Mesenchymal stem cell (in vitro differentiated cells and primary cell): ENCODE data around the gene PIGX.
"Not testable (repeated sequence)": the region's sequence is repeated elsewhere in the genome, so short reads cannot be mapped to it uniquely, and the experiment has no call there.

ENCODE experiments used
- DNase-seq: peaks from one replicate; pipeline ENCODE4 v3.0.0-alpha.2; 2013
- H2AFZ ChIP-seq: one replicate; pipeline ENCODE4 v1.6.1; 2013; ENCODE audit warnings: low read depth, mild to moderate bottlenecking, control low read depth, inconsistent platforms, low read length, moderate library complexity
- H2AK5ac ChIP-seq: 2 replicates; pipeline ENCODE4 v1.6.1; 2013; ENCODE audit warnings: low read length, moderate library complexity, mild to moderate bottlenecking, inconsistent platforms; ENCODE audit not compliant: severe bottlenecking
- H2BK120ac ChIP-seq: one replicate; pipeline ENCODE4 v1.6.1; 2013; ENCODE audit warnings: low read depth, mild to moderate bottlenecking, inconsistent platforms, low read length, moderate library complexity
- H2BK12ac ChIP-seq, 2 experiments: one replicate each; pipeline ENCODE4 v1.6.1; 2013; ENCODE audit warnings: inconsistent platforms in 2 of 2, low read length in 2 of 2, mild to moderate bottlenecking in 2 of 2, moderate library complexity in 2 of 2, control low read depth in 1 of 2
- H2BK15ac ChIP-seq: one replicate; pipeline ENCODE4 v1.6.1; 2013; ENCODE audit warnings: mild to moderate bottlenecking, low read depth, inconsistent platforms; ENCODE audit not compliant: poor library complexity, severe bottlenecking
- H2BK5ac ChIP-seq: 2 replicates; pipeline ENCODE4 v1.6.1; 2013; ENCODE audit warnings: low read depth, mild to moderate bottlenecking, low read length, control low read depth, inconsistent platforms; ENCODE audit not compliant: poor library complexity, severe bottlenecking
- H3K14ac ChIP-seq, 2 experiments: one replicate each; pipeline ENCODE4 v1.6.1; 2013; ENCODE audit warnings: inconsistent platforms in 2 of 2, low read length in 2 of 2, control low read depth in 1 of 2, mild to moderate bottlenecking in 1 of 2, moderate library complexity in 1 of 2
- H3K18ac ChIP-seq, 2 experiments: one replicate each; pipeline ENCODE4 v1.6.1; 2013; ENCODE audit warnings: inconsistent platforms in 2 of 2, low read length in 2 of 2, control low read depth in 1 of 2, low read depth in 1 of 2, mild to moderate bottlenecking in 1 of 2
- H3K23ac ChIP-seq, 2 experiments: one replicate each; pipeline ENCODE4 v1.6.1; 2013; ENCODE audit warnings: inconsistent platforms in 2 of 2, low read length in 2 of 2, mild to moderate bottlenecking in 2 of 2, moderate library complexity in 2 of 2, control low read depth in 1 of 2
- H3K27ac ChIP-seq: 2 replicates; pipeline ENCODE4 v1.5.1; 2013; ENCODE audit warnings: mild to moderate bottlenecking, moderate library complexity, low read length, control low read depth, inconsistent platforms; ENCODE audit not compliant: poor library complexity, severe bottlenecking
- H3K27me3 ChIP-seq, 2 experiments: 2 replicates each; pipeline versions ENCODE4 v1.6.1 to v1.7.0; 2013; ENCODE audit warnings: low read length in 2 of 2, mild to moderate bottlenecking in 2 of 2, moderate library complexity in 2 of 2, control low read depth in 1 of 2, inconsistent platforms in 1 of 2; ENCODE audit not compliant: control insufficient read depth in 1 of 2, insufficient read depth in 1 of 2
- H3K36me3 ChIP-seq, 2 experiments: 2 replicates each; pipeline versions ENCODE4 v1.6.1 to v1.7.0; 2013; ENCODE audit warnings: low read length in 2 of 2, control low read depth in 1 of 2, inconsistent platforms in 1 of 2, low read depth in 1 of 2, mild to moderate bottlenecking in 1 of 2; ENCODE audit not compliant: insufficient read depth in 2 of 2, control insufficient read depth in 1 of 2
- H3K4ac ChIP-seq, 2 experiments: one replicate each; pipeline ENCODE4 v1.6.1; 2013; ENCODE audit warnings: inconsistent platforms in 2 of 2, low read length in 2 of 2, mild to moderate bottlenecking in 2 of 2, moderate library complexity in 2 of 2, control low read depth in 1 of 2, low read depth in 1 of 2
- H3K4me1 ChIP-seq: 2 replicates; pipeline ENCODE4 v1.6.1; 2013; ENCODE audit warnings: low read depth, low read length, control low read depth; ENCODE audit not compliant: control insufficient read depth, insufficient read depth
- H3K4me2 ChIP-seq: 2 replicates; pipeline ENCODE4 v1.6.1; 2013; ENCODE audit warnings: low read length, mild to moderate bottlenecking, inconsistent platforms; ENCODE audit not compliant: poor library complexity, severe bottlenecking
- H3K4me3 ChIP-seq, 2 experiments: 2 replicates each; pipeline versions ENCODE4 v1.5.1 to v1.7.0; 2013; ENCODE audit warnings: low read length in 2 of 2, mild to moderate bottlenecking in 2 of 2, control low read depth in 1 of 2, low read depth in 1 of 2; ENCODE audit not compliant: insufficient read depth in 1 of 2
- H3K79me1 ChIP-seq: replicated peaks from 2 replicates; pipeline ENCODE4 v1.6.1; 2013; ENCODE audit warnings: mild to moderate bottlenecking, control low read depth, low read length, inconsistent platforms; ENCODE audit not compliant: poor library complexity, severe bottlenecking
- H3K9ac ChIP-seq: 2 replicates; pipeline ENCODE4 v1.7.0; 2013; ENCODE audit warnings: mild to moderate bottlenecking, low read length, moderate library complexity
- H3K9me3 ChIP-seq: 2 replicates; pipeline ENCODE4 v1.7.0; 2013; ENCODE audit warnings: mild to moderate bottlenecking, low read length; ENCODE audit not compliant: control insufficient read depth
- H4K8ac ChIP-seq: one replicate; pipeline ENCODE4 v1.6.1; 2013; ENCODE audit warnings: inconsistent platforms, mild to moderate bottlenecking, low read length, moderate library complexity
- H4K91ac ChIP-seq: one replicate; pipeline ENCODE4 v1.6.1; 2013; ENCODE audit warnings: mild to moderate bottlenecking, low read length, inconsistent platforms
- WGBS: methylation state at CpG from one replicate; pipeline ENCODE4 v1.1.7; 2013; ENCODE audit warnings: mixed read lengths; 5-methylcytosine and 5-hydroxymethylcytosine counted together

PIGX gene

DNA sequence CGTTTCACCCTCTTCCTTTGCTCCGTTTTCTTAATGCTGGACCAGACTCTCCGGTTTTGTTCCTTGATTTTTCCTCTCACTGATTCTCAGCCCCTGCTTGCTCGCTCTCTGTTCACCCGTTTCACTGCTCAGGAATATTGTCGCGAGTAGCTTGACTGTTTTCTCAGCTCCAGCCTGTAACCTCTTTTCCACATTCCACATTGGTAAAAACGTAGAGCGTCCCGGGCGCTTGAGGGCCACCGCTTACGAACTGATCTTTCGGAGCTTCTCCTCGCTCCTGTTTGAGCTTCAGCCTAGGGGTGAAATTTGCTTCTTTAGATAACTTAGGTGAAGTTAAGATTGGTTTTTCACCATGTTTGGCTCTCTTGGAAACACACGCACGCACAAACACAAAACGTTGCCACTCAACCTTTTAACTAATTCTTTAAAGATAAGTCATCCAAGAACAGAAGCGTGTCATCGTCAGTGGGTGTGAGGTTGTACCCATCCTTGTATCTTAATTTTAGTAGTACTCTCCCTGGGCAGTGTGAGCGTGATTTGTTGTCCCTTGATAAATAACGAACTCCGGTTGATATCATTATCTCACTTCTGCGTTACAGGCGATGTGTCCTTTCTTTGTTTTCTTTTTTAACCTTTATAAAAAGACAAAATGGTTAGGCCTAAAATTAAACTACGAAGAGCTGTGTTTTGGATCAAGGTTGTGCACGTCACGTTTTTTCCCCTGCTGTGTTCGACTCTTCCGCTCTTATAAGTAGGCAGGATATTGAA, 28.5 kb downstream of the PIGX start:
- under 1% methylated on average over 18 of the region's 30 CpGs for WGBS
- Histone ChIP-seq H2BK120ac (no peak overlapping the region), H3K36me3 (peaks cover 0 to 6% of the 10 kb centered on the region in 2 experiments), H2BK15ac (no peak overlapping the region), H4K8ac (peak overlapping the region; percentile 3), H3K9me3 (no peaks in the 10 kb centered on the region), H3K27ac (peak overlapping the region; percentile 90), H3K4me2 (peak overlapping the region; percentile 59), H3K4ac (peak overlapping the region in 1 of 2 experiments; percentile 88), H4K91ac (no peak overlapping the region), H3K4me1 (peaks cover 5% of the 10 kb centered on the region), H3K4me3 (peak overlapping the region; percentile 91 to 97), H3K14ac (peak overlapping the region in 1 of 2 experiments; percentile 91), H3K18ac (peak overlapping the region; percentile 92 to 93), H2BK5ac (no peak overlapping the region), H3K23ac (no peak overlapping the region), H3K27me3 (no peaks in the 10 kb centered on the region), H2AFZ (peak overlapping the region; percentile 70), H2AK5ac (no peak overlapping the region), H3K79me1 (peaks cover 2% of the 10 kb centered on the region), H3K9ac (peak overlapping the region; percentile 99), H2BK12ac (no peak overlapping the region)
- peak; percentile 71 for DNase-seq

DNA sequence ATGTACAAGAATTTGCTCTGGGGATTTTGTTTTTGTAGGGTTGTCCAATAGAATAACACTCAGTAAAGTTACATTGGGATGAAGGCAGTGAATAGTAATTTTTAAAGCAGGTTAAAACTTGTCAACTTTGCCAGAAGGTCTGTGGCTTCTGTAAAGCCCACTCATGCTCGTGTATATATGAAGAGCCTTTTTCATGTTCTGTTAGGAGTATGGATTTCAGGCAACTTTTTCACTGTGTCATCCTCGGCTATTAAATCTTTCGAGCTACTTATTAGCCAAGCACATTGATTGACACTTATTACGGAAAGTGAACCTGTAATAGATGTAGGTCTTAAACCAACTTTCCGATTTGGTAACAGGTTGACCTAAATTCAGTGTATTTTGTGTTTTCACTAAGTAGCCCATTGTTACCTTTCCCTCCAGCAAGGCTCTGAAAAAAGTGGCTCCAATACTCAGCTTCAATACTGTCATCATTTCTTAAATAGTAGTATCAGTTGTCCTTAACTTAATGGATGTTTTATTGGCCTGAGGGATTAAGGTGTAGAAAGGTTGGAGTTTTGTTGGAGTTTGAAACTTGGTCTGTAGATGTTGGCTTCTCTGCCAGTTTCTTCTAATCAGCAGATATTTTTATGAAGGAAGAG, 29.2 kb downstream of the PIGX start:
- Histone ChIP-seq H2BK120ac (no peak overlapping the region), H3K4me2 (peak overlapping the region; percentile 59), H3K9me3 (no peaks in the 10 kb centered on the region), H3K4me3 (peak overlapping the region in 1 of 2 experiments; percentile 97), H3K27me3 (no peaks in the 10 kb centered on the region), H3K4me1 (peaks cover 5% of the 10 kb centered on the region), H2BK5ac (no peak overlapping the region), H3K4ac (no peak overlapping the region), H2BK12ac (no peak overlapping the region), H4K91ac (no peak overlapping the region), H3K79me1 (peaks cover 2% of the 10 kb centered on the region), H3K9ac (peak overlapping the region; percentile 99), H4K8ac (no peak overlapping the region), H3K36me3 (peaks cover 5 to 6% of the 10 kb centered on the region in 2 experiments), H2AK5ac (no peak overlapping the region), H3K23ac (no peak overlapping the region), H3K14ac (no peak overlapping the region), H2AFZ (no peak overlapping the region), H3K18ac (no peak overlapping the region), H2BK15ac (no peak overlapping the region), H3K27ac (peak overlapping the region; percentile 90)
- WGBS = 32% methylated on average over 3 of the region's 5 CpGs
- peak; percentile 25 for DNase-seq

DNA sequence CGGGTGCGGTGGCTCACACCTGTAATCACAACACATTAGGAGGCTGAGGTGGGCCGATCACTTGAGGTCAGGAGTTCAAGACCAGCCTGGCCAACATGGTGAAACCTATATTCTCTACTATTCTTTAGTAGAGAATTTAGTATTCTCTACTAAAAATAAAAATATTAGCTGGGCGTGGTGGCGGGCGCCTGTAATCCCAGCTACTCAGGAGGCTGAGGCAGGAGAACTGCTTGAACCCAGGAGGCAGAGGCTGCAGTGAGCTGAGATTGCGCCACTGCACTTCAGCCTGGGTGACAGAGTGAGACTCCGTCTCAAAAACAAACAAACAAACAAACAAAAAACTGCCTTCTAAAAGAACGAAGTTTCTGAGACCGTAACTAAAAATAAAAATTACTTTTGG, 31.4 kb downstream of the PIGX start:
- not testable (repeated sequence) for H2BK5ac ChIP-seq, H3K9ac ChIP-seq, H3K4me2 ChIP-seq, H3K27me3 ChIP-seq, H3K14ac ChIP-seq, H3K27ac ChIP-seq, H3K79me1 ChIP-seq, H2BK15ac ChIP-seq, H2BK12ac ChIP-seq, H2AFZ ChIP-seq, H2BK120ac ChIP-seq, H3K4me3 ChIP-seq, H3K18ac ChIP-seq, DNase-seq, H3K23ac ChIP-seq, H2AK5ac ChIP-seq, H3K9me3 ChIP-seq, H3K4ac ChIP-seq, H4K8ac ChIP-seq, H4K91ac ChIP-seq, H3K4me1 ChIP-seq
- H3K36me3 ChIP-seq = peaks cover 9 to 11% of the 10 kb centered on the region in 2 experiments
- 98% methylated on average over 5 of the region's 10 CpGs for WGBS

DNA sequence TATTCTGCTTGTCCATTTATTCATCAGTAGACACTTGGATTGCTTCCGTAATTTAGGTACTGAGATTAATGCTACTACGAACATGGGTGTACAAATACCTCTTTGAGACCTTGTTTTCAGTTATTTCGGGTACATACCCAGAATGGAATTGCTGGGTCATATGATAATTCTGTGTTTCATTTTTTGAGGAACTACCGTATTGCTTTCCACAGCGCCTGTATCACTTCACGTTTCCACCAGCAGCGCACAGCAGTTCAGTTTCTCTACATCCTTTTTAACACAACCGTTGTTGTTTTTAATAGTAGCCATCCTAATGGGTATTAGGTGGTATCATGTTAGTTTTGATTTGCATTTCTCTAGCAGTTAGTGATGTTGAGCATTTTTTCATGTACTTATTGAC, 36.9 kb downstream of the PIGX start:
- Histone ChIP-seq H4K91ac (no peak overlapping the region), H2BK5ac (no peak overlapping the region), H4K8ac (no peak overlapping the region), H2BK15ac (no peak overlapping the region), H3K4me1 (peaks cover 4% of the 10 kb centered on the region), H3K23ac (no peak overlapping the region), H3K36me3 (peaks cover 6 to 33% of the 10 kb centered on the region in 2 experiments), H3K9me3 (peaks cover 6% of the 10 kb centered on the region), H3K18ac (no peak overlapping the region), H2BK120ac (no peak overlapping the region), H2BK12ac (no peak overlapping the region), H3K4me3 (no peak overlapping the region), H2AFZ (no peak overlapping the region), H3K14ac (no peak overlapping the region), H3K9ac (no peak overlapping the region), H2AK5ac (no peak overlapping the region), H3K4me2 (no peak overlapping the region), H3K27ac (no peak overlapping the region), H3K79me1 (no peaks in the 10 kb centered on the region), H3K4ac (no peak overlapping the region), H3K27me3 (no peaks in the 10 kb centered on the region)
- 85% methylated on average over 4 of the region's 8 CpGs for WGBS
- no peak for DNase-seq
